ENCODE results near the gene FGD3. TPM values are rescaled to one million over a fixed set of nuclear protein-coding genes. Genes with fewer than 3 reads are reported as not detected.

Gene FGD3
- total and polyA plus RNA-seq, 10 donors = 30.7 to 99.1 (median 68.7) TPM

DNA sequence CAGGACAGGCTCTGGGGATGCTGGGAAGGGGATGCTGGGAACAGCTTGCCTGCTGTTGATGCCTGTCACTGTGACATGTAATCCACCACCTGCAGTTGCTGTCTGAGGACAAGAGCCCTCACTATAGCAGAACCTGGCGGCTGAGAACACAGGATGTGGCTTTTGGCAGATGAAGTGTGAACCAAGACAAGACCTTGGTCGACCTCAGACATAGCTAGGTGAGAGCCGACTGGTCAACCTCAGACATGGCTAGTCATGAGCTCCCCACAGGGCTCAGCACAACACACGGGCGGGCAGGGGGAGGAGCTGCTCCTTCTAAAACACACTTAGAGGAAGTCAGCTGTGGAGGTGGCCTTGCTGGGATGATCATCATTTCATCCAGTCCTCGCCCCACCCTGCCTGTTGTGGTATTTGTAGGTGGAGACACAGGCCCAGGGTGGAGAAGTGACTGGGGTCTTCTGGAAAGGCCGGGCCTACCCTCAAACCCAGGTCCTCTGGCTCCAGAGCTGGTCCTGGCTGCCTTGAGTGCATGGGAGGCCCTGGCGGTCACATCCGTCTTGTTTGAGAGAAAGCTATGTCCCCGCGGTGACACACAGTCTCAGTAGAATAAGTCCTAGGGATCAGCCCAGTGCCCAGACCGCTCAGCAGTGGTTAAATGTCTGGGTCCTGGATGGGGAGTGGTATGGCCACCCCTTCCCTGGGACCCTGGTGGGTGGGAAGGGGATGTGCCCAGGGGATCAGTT, 117.2 kb downstream of the FGD3 start:
- no peaks in the 10 kb centered on the region for H3K9me3 ChIP-seq

DNA sequence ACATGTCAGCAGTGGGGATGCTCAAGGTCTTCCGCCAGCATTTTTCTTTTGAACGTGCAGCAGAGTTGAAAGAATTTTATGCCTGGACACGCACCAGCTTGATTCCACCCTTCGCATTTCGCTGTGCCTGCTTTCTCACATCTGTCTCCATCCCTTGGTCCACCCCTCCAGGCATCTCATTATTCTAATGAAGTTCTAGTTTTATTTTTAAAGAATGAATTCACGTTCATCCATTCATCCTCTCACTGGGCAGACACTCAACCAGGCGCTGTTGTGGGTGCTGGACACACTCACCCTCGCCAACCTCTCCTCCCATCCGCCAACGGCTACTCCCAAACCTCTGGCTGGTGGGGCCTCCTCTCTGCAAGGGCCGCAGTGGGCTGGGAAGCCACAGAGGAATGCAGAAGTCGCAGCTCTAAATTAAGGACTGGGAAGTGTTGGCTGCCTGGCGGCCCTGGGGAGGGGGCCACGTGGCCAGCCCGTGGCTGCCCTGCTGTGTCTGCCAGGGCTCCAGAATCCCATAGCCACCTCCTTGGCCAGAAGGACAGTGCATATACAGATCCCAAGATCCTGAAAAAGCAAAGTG, 117.9 kb downstream of the FGD3 start:
- Histone ChIP-seq H3K4me1 (peaks cover 49 to 95% (median 59%) of the 10 kb centered on the region in 6 donors), H3K27ac (peak overlapping the region; percentile 74 to 98 (median 93)), H3K4me3 (peak overlapping the region in 1 of 8 donors; percentile 88), H3K9me3 (no peaks in the 10 kb centered on the region), H3K36me3 (peaks cover 0 to 44% (median 3%) of the 10 kb centered on the region in 6 donors), H3K27me3 (replicated peaks in 1 of 7) (no peaks in the 10 kb centered on the region)
- no peak for DNase-seq
- intact Hi-C loops (cut with DNase I; ENCODE audit: low total_unique reads) = no loop called here
- TF ChIP-seq POLR2A (IDR thresholded peaks at IDR 0.05) = no peak
- TF ChIP-seq POLR2AphosphoS5 (IDR thresholded peaks at IDR 0.05) = peak in 1 of 3 donors; percentile 19
- 51 to 66% (median 58%) methylated on average over 12 to 15 of the region's 15 CpGs for WGBS, 5 donors

More for the DNA sequence above, 117.2 kb downstream of the FGD3 start:
- no peaks in the 10 kb centered on the region for H3K27me3 ChIP-seq (replicated peaks in 1 of 7)
- 14 to 53% (median 41%) methylated on average over 9 to 12 of the region's 12 CpGs for WGBS, 5 donors
- no peak for TF ChIP-seq POLR2A (IDR thresholded peaks at IDR 0.05)
- TF ChIP-seq POLR2AphosphoS5 (IDR thresholded peaks at IDR 0.05) = peak; percentile 63 to 93 (median 80)
- TF ChIP-seq, protein P1, sequence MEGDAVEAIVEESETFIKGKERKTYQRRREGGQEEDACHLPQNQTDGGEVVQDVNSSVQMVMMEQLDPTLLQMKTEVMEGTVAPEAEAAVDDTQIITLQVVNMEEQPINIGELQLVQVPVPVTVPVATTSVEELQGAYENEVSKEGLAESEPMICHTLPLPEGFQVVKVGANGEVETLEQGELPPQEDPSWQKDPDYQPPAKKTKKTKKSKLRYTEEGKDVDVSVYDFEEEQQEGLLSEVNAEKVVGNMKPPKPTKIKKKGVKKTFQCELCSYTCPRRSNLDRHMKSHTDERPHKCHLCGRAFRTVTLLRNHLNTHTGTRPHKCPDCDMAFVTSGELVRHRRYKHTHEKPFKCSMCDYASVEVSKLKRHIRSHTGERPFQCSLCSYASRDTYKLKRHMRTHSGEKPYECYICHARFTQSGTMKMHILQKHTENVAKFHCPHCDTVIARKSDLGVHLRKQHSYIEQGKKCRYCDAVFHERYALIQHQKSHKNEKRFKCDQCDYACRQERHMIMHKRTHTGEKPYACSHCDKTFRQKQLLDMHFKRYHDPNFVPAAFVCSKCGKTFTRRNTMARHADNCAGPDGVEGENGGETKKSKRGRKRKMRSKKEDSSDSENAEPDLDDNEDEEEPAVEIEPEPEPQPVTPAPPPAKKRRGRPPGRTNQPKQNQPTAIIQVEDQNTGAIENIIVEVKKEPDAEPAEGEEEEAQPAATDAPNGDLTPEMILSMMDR (IDR thresholded peaks at IDR 0.05 in 8 of 11, conservative IDR thresholded peaks at IDR 0.05 in 3 of 11) = no peak
- H3K36me3 ChIP-seq = peaks cover 0 to 37% (median 3%) of the 10 kb centered on the region in 6 donors
- H3K4me3 ChIP-seq = peak overlapping the region in 1 of 8 donors; percentile 88
- intact Hi-C loops (cut with DNase I; ENCODE audit: low total_unique reads) = no loop called here
- H3K4me1 ChIP-seq = peaks cover 55 to 99% (median 66%) of the 10 kb centered on the region in 6 donors
- DNase-seq = peak; percentile 95
- H3K27ac ChIP-seq = peak overlapping the region; percentile 74 to 98 (median 93)

DNA sequence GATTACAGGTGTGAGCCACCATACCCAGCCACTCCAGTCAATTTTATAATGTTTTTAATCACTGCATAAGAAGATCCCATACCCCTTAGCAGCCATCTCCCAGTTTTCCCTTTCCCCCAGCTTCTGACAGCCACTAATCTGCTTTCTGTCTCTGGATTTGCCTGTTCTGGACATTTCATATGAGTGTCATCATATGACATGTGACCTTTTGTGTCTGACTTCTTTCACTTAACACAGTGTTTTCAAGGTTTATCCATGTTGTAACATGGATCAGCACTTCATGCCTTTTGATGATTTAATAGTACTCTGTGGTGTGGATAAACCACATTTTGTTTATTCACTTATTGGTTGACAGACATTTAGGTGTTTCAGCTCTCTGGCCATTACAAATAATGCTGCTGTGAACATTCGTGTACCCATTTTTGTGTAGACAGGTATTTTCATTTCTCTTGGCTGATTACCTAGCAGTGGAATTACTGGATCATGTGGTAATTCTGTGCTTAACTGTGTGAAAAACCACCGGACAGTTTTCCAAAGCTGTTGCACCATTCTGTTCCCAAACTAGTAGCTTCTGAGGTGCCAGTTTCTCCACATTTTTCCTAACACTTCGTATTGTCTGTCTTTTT, 119.8 kb downstream of the FGD3 start:
- Histone ChIP-seq H3K36me3 (peaks cover 0 to 63% (median 3%) of the 10 kb centered on the region in 6 donors), H3K4me3 (no peak overlapping the region), H3K27ac (no peak overlapping the region), H3K27me3 (replicated peaks in 1 of 7) (no peaks in the 10 kb centered on the region), H3K9me3 (no peaks in the 10 kb centered on the region), H3K4me1 (peaks cover 31 to 91% (median 46%) of the 10 kb centered on the region in 6 donors)
- intact Hi-C loops (cut with DNase I; ENCODE audit: low total_unique reads) = no loop called here
- no peak for DNase-seq
- WGBS, 5 donors = 86 to 98% (median 94%) methylated on average over 3 of the region's 3 CpGs
- TF ChIP-seq POLR2AphosphoS5 (IDR thresholded peaks at IDR 0.05) (no peak), POLR2A (IDR thresholded peaks at IDR 0.05) (no peak)
- TF ChIP-seq, protein P1 (IDR thresholded peaks at IDR 0.05 in 8 of 11, conservative IDR thresholded peaks at IDR 0.05 in 3 of 11) = no peak

DNA sequence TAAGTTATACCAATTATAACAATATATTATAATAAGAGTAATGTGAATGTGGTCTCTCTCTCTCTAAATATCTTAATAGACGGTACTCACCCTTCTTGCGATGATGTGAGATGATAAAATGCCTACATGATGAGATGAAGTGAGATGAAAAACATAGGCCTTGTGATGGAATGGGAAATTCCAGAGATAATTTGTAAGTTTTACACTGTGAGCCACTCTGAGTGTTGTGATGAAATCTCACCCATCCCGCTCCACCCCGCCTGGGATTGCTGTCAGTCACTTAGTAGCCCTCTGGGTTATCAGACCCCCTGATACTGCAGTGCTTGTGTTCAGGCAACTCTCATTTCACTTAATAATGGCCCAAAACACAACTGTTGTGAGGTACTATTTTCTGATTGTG, 121.6 kb downstream of the FGD3 start:
- intact Hi-C loops (cut with DNase I; ENCODE audit: low total_unique reads) = no loop called here
- Histone ChIP-seq H3K36me3 (peaks cover 0 to 75% (median 3%) of the 10 kb centered on the region in 6 donors), H3K4me1 (peaks cover 12 to 86% (median 34%) of the 10 kb centered on the region in 6 donors), H3K4me3 (no peak overlapping the region), H3K27me3 (replicated peaks in 1 of 7) (no peaks in the 10 kb centered on the region), H3K27ac (no peak overlapping the region), H3K9me3 (no peaks in the 10 kb centered on the region)
- DNase-seq = no peak
- 91 to 98% (median 96%) methylated on average over 4 of the region's 4 CpGs for WGBS, 5 donors
- TF ChIP-seq POLR2AphosphoS5 (IDR thresholded peaks at IDR 0.05) (no peak), POLR2A (IDR thresholded peaks at IDR 0.05) (no peak)
- TF ChIP-seq, protein P1 (IDR thresholded peaks at IDR 0.05 in 8 of 11, conservative IDR thresholded peaks at IDR 0.05 in 3 of 11) = no peak

Data from spleen (tissue), 11 donors.